Aorta (tissue), 5 donors: ENCODE results near the gene NAT8L. TPM values are rescaled to one million over a fixed set of nuclear protein-coding genes. Genes with fewer than 3 reads are reported as not detected.

Source experiments
- ATAC-seq: fragments of 200-7000 bp; cut with Tn5 transposase; one replicate; pipeline ENCODE4 v1.9.1; 2022; ENCODE audit warnings: moderate library complexity; ENCODE audit not compliant: low FRiP score
- DNase-seq, 2 donors: peaks; one replicate each; pipeline ENCODE4 v3.0.0-alpha.2; 2020
- H3K27ac ChIP-seq, 2 donors: one replicate each; pipeline ENCODE4 v1.5.1; 2013; ENCODE audit warnings: low read length in 2 of 2, mild to moderate bottlenecking in 2 of 2, moderate library complexity in 2 of 2, control low read depth in 1 of 2, inconsistent platforms in 1 of 2, low read depth in 1 of 2
- H3K27me3 ChIP-seq, 2 donors: one replicate each; pipeline ENCODE4 v1.6.1; 2013; ENCODE audit warnings: control low read depth in 1 of 2, low read length in 1 of 2, mild to moderate bottlenecking in 1 of 2, moderate library complexity in 1 of 2; ENCODE audit not compliant: insufficient read depth in 2 of 2, control insufficient read depth in 1 of 2
- H3K36me3 ChIP-seq, 2 donors: one replicate each; pipeline ENCODE4 v1.6.1; 2013; ENCODE audit warnings: control low read depth in 1 of 2, low read length in 1 of 2, mild to moderate bottlenecking in 1 of 2; ENCODE audit not compliant: insufficient read depth in 2 of 2, control insufficient read depth in 1 of 2
- H3K4me1 ChIP-seq, 2 donors: one replicate each; pipeline ENCODE4 v1.6.1; 2013; ENCODE audit warnings: low read length in 2 of 2, control low read depth in 1 of 2, mild to moderate bottlenecking in 1 of 2, moderate library complexity in 1 of 2; ENCODE audit not compliant: insufficient read depth in 2 of 2, control insufficient read depth in 1 of 2
- H3K4me3 ChIP-seq, 2 donors: one replicate each; pipeline ENCODE4 v1.5.1; 2013; ENCODE audit warnings: low read length in 2 of 2, control low read depth in 1 of 2, mild to moderate bottlenecking in 1 of 2
- H3K9me3 ChIP-seq: one replicate; pipeline ENCODE4 v1.6.1; 2013; ENCODE audit warnings: mild to moderate bottlenecking, low read length; ENCODE audit not compliant: control insufficient read depth
- WGBS, 2 donors: extraction: QIAGEN DNeasy Blood & Tissue Kit; methylation state at CpG; one replicate each; pipeline ENCODE4 v1.1.7; 2013; 5-methylcytosine and 5-hydroxymethylcytosine counted together
- intact Hi-C, 2 donors: fragments of 100-400 bp; cut with DNase I; formaldehyde crosslinking; loops; one replicate each; pipeline versions ENCODE4 v1.14.2 to v1.15.0; 2022
- polyA plus RNA-seq, 2 donors: library from polyadenylated mRNA; stranded (reverse); fragments of 200-250 nt; gene quantifications; one replicate each; pipeline ENCODE4 v1.2.3, GENCODE V29; 2013
- total RNA-seq, 2 donors: library from RNA; stranded (reverse); fragmentation: NEBNext Ultra II Directional; extraction: Animal tissue kit (Norgen Biotek cat#: 25700); gene quantifications; one replicate each; pipeline ENCODE4 v1.2.1, GENCODE V29; 2021
- donor health status: healthy with polysubstance abuse.
- donor health status: Bipolar disorder and iron deficiency.
- donor health status: DM: no; HTN: no; CAD: no.
- donor health status: DM: no; HTN: no; CAD: no.
- donor health status: DM: yes; HTN: yes; CAD: no.

NAT8L gene
- total and polyA plus RNA-seq, 4 donors = under 0.01 to 0.33 (median 0.14) TPM

- Histone ChIP-seq H3K4me3 (no peak overlapping the region), H3K9me3 (peaks cover 2% of the 10 kb centered on the region), H3K36me3 (no peaks in the 10 kb centered on the region), H3K4me1 (no peaks in the 10 kb centered on the region), H3K27me3 (peaks cover 0 to 2% of the 10 kb centered on the region in 2 donors), H3K27ac (no peak overlapping the region)
- intact Hi-C loops = no loop called here
- ATAC-seq (no peak), DNase-seq (no peak)
- 94 to 96% methylated on average over 6 of the region's 6 CpGs for WGBS, 2 donors
These were observed 34.1 kb downstream of the NAT8L start for GRCh38 chr4:2093265-2093664.

- H3K9me3 ChIP-seq = peaks cover 2% of the 10 kb centered on the region
- H3K4me1 ChIP-seq = no peaks in the 10 kb centered on the region
- no peak overlapping the region for H3K27ac ChIP-seq
- ATAC-seq = no peak
- no peak for DNase-seq
- WGBS, 2 donors = 93 to 97% methylated on average over 4 of the region's 4 CpGs
- intact Hi-C loops = no loop called here
- H3K27me3 ChIP-seq = peaks cover 0 to 2% of the 10 kb centered on the region in 2 donors
- no peaks in the 10 kb centered on the region for H3K36me3 ChIP-seq
- no peak overlapping the region for H3K4me3 ChIP-seq
These were observed 35.4 kb downstream of the NAT8L start for GRCh38 chr4:2094545-2094944.

GRCh38 chr4:2095236-2096072 lies 36.3 kb downstream of the NAT8L start:
- 94 to 95% methylated on average over 15 to 16 of the region's 16 CpGs for WGBS, 2 donors
- ATAC-seq (peak; percentile 37), DNase-seq (no peak)
- Histone ChIP-seq H3K27ac (no peak overlapping the region), H3K36me3 (no peaks in the 10 kb centered on the region), H3K4me1 (no peaks in the 10 kb centered on the region), H3K9me3 (peaks cover 2% of the 10 kb centered on the region), H3K27me3 (peaks cover 0 to 2% of the 10 kb centered on the region in 2 donors), H3K4me3 (no peak overlapping the region)
- intact Hi-C loops = no loop called here

GRCh38 chr4:2096073-2096609 lies 37.0 kb downstream of the NAT8L start:
- no peak for DNase-seq

GRCh38 chr4:2101346-2102044 lies 42.4 kb downstream of the NAT8L start:
- Histone ChIP-seq H3K27ac (no peak overlapping the region), H3K27me3 (peaks cover 0 to 2% of the 10 kb centered on the region in 2 donors), H3K9me3 (peaks cover 7% of the 10 kb centered on the region), H3K4me1 (no peaks in the 10 kb centered on the region), H3K4me3 (no peak overlapping the region), H3K36me3 (no peaks in the 10 kb centered on the region)
- DNase-seq = no peak
- 81 to 88% methylated on average over 7 of the region's 7 CpGs for WGBS, 2 donors
- intact Hi-C loops = no loop called here
- ATAC-seq = no peak

More at GRCh38 chr4:2096073-2096609, 37.0 kb downstream of the NAT8L start:
- intact Hi-C loops = no loop called here
- Histone ChIP-seq H3K4me1 (no peaks in the 10 kb centered on the region), H3K4me3 (no peak overlapping the region), H3K27me3 (peaks cover 0 to 2% of the 10 kb centered on the region in 2 donors), H3K36me3 (no peaks in the 10 kb centered on the region), H3K27ac (no peak overlapping the region), H3K9me3 (peaks cover 2% of the 10 kb centered on the region)
- WGBS, 2 donors = 89 to 92% methylated on average over 7 of the region's 7 CpGs
- no peak for ATAC-seq

- 83 to 90% methylated on average over 4 of the region's 4 CpGs for WGBS, 2 donors
- DNase-seq = no peak
- H3K4me3 ChIP-seq = no peak overlapping the region
- H3K4me1 ChIP-seq = no peaks in the 10 kb centered on the region
- no peaks in the 10 kb centered on the region for H3K36me3 ChIP-seq
- H3K27me3 ChIP-seq = no peaks in the 10 kb centered on the region
- intact Hi-C loops = no loop called here
- no peak overlapping the region for H3K27ac ChIP-seq
- no peak for ATAC-seq
- H3K9me3 ChIP-seq = peaks cover 7% of the 10 kb centered on the region
These were observed 43.1 kb downstream of the NAT8L start for GRCh38 chr4:2102045-2102883.

GRCh38 chr4:2103127-2103842 lies 44.2 kb downstream of the NAT8L start:
- 89 to 92% methylated on average over 5 of the region's 5 CpGs for WGBS, 2 donors
- DNase-seq (no peak), ATAC-seq (no peak)
- intact Hi-C loops = no loop called here
- Histone ChIP-seq H3K27me3 (peaks cover 0 to 1% of the 10 kb centered on the region in 2 donors), H3K36me3 (no peaks in the 10 kb centered on the region), H3K27ac (no peak overlapping the region), H3K4me1 (no peaks in the 10 kb centered on the region), H3K9me3 (peaks cover 9% of the 10 kb centered on the region), H3K4me3 (no peak overlapping the region)
